Naive thymus-derived CD8-positive, alpha-beta T cell (primary cell): ENCODE data around the gene CCDC77. TPM values are rescaled to one million over a fixed set of nuclear protein-coding genes. Genes with fewer than 3 reads are reported as not detected.
"Not testable (repeated sequence)": the region's sequence is repeated elsewhere in the genome, so short reads cannot be mapped to it uniquely, and the experiment has no call there.

Source experiments
- ATAC-seq, 2 donors: fragments of 150-1000 bp; cut with Tn5 transposase in 1 of 2; sonication (Bioruptor Pico), chemical (Tn5 transposase) in 1 of 2; 1 replicate in 1 of 2; 2 replicates in 1 of 2; pipeline ENCODE4 v1.10.0; 2021; ENCODE audit warnings: mild to moderate bottlenecking in 2 of 2, moderate library complexity in 2 of 2
- POLR2A ChIA-PET: fragments of 350-600 bp; sonication (Branson Sonifier 250); formaldehyde crosslinking; loops from one replicate; lab custom pipeline; 2021; ENCODE audit warnings: antibody characterized with exemption; lab: Charles Lee
- DNase-seq, 10 donors: peaks; one replicate each; pipeline versions ENCODE4 v3.0.0 to v3.0.0-alpha.2; 2020 to 2022
- H3K27ac Mint-ChIP-seq, 10 donors: one replicate each; pipeline ENCODE4 v1.8.0; 2020 to 2022; ENCODE audit warnings: mild to moderate bottlenecking in 10 of 10, mixed read lengths in 10 of 10, moderate library complexity in 4 of 10, inconsistent platforms in 1 of 10
- H3K27me3 Mint-ChIP-seq, 5 donors: one replicate each; pipeline ENCODE4 v1.8.0; 2021 to 2022; ENCODE audit warnings: mixed read lengths in 5 of 5
- H3K36me3 Mint-ChIP-seq, 3 donors: one replicate each; pipeline ENCODE4 v1.8.0; 2020 to 2022; ENCODE audit warnings: mixed read lengths in 3 of 3, mild to moderate bottlenecking in 2 of 3, inconsistent platforms in 1 of 3
- H3K4me1 Mint-ChIP-seq, 4 donors: one replicate each; pipeline ENCODE4 v1.8.0; 2021 to 2022; ENCODE audit warnings: mixed read lengths in 4 of 4
- H3K4me3 Mint-ChIP-seq, 10 donors: one replicate each; pipeline ENCODE4 v1.8.0; 2020 to 2022; ENCODE audit warnings: mild to moderate bottlenecking in 10 of 10, mixed read lengths in 10 of 10, moderate library complexity in 6 of 10, inconsistent platforms in 1 of 10
- H3K9me3 Mint-ChIP-seq, 9 donors: one replicate each; pipeline ENCODE4 v1.8.0; 2020 to 2022; ENCODE audit warnings: mixed read lengths in 9 of 9, mild to moderate bottlenecking in 3 of 9, inconsistent platforms in 1 of 9, moderate library complexity in 1 of 9
- polyA plus RNA-seq, 3 donors: library from polyadenylated mRNA; unstranded; fragments of 300-500 nt; fragmentation: Illumina TruSeq; gene quantifications; one replicate each; pipeline ENCODE4 v1.2.3, GENCODE V29; 2021
- total RNA-seq, 8 experiments: library from RNA in 2 of 8; stranded (reverse) in 2 of 8; gene quantifications; one replicate each; pipeline ENCODE4 v1.2.3 and lab custom pipeline; 2021 to 2026

The CCDC77 gene
- 10 to 100 TPM; 10.5 to 13.5 TPM for total RNA-seq
- polyA plus RNA-seq, result 1 to 10 TPM; 3.4 to 6.6 (median 4.8) TPM
- total RNA-seq (lab: John Stamatoyannopoulos, UW), result 8.7 to 18.0 (median 11.1) reads per million in 6 experiments

DNA sequence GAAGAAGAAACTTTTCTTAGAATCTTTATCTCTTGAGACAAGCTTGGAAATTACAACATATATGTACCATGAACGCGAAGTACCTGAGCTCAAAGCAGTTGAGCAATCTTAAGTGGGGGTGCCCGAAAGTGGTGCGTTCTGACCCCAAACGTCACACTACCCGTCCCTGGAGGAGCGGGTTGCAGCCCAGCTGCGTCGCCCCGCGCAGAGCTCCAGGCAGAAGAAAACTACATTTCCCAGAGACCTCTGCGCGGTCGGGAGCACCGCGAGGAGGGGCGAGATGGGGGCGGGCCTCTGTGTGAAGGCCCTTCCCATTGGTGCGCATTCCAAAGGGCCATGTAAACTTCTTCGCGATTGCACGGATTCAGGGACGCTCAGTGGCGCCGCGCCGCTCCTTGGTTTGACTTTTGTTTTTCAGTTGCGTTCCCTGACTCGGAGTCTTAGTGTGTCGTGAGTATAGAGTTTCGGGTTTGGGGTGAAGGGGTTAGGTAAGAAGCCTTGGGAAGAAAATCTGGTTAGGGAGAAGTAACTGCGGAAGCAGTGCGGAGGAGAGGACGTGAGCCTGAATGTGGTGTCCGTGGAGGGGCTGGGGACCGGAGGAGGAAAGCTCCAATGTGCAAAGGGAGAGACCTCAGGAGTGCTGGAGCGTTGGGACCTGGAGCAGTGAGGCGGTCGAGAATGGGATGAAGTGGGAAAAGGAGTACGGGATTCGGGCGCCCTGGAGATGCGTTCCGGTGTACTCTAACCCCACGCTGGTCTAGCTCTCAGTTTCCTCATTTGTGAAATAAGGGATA lies at the start of gene CCDC77:
TSS of gene CCDC77 (plus strand) at position 410 of the 794 bp plus-strand sequence. CDS start 7,740 bp downstream, outside the sequence.
- H3K27ac Mint-ChIP-seq, result peak within 1 kb of the TSS in 1 of 10 donors; percentile 24
- no peaks in the 10 kb centered on the region for H3K27me3 Mint-ChIP-seq

DNA sequence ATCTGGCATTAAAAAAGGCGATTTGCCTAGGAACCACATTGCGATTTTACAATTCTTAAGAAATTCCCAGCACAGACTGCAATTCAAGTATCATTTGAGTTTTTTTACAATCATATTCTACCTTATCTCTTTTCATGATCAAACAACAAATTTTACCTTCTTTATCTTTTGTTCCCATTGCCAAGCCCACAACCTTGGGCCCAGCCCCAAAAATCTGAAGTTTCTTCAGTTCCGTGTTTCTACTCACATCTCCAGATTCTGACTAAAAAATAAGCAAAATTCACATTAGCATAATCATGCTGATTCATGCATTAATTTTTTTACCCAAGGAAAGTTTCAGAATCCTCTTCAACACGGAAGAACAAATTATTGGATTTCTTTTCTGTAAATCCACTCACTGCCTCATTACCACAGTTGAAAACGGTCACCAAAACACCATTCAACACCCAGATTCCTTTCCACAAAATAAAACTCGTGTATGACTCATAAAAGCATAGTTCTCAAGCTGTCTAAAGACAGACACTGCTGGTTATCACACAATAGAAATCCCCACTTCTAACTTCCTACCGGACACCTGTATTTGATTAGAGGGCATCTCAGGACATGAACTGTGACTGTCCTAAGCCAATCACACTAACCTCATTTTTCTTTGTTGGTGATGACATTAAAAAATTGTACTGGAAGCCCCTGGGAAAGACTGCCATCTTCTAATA lies 45.0 kb upstream of the CCDC77 start:
- H3K27ac Mint-ChIP-seq, result peak overlapping the region in 6 of 10 donors; percentile 10 to 73 (median 30)

More for the DNA sequence above, at the start of gene CCDC77:
- no peaks in the 10 kb centered on the region for H3K9me3 Mint-ChIP-seq
- peaks cover 0 to 5% (median 0%) of the 10 kb centered on the region in 4 donors for H3K4me1 Mint-ChIP-seq
- peak; percentile 99 to 100 for ATAC-seq
- H3K4me3 Mint-ChIP-seq, result no peak within 1 kb of the TSS
- peaks cover 0 to 11% (median 0%) of the 10 kb centered on the region in 3 donors for H3K36me3 Mint-ChIP-seq
- POLR2A ChIA-PET, result interaction anchor here (0.5 to 3.8 kb wide), 5 partner anchors 8 to 590 kb away, joined by 3 to 71 read pairs (median 3); partner anchors contain the start of genes ERC1 and KDM5A
- DNase-seq, result peak; percentile 83 to 98 (median 94)

DNA sequence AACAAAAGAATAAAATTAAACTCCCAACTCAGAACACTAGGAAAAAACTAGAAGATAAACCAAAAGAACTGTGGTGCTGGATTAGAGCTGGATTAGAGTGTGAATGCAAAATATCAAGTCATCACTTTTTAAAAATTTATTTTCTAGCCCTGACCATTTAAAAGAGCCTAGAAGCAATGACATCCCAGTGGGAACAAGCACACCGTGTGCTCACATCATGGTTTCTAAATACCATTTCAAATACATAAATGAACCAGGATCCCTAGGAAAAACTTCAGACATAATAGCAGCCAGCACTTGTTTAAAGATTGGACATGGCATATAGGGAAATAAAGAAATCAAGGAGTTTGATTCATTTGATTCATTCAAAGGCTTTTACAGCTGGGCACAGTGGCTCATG lies 42.4 kb upstream of the CCDC77 start:
- Mint-ChIP-seq H3K27me3 (no peaks in the 10 kb centered on the region), H3K4me1 (peaks cover 12 to 40% (median 22%) of the 10 kb centered on the region in 4 donors), H3K27ac (peak overlapping the region in 2 of 10 donors; percentile 40 to 58), H3K4me3 (no peak overlapping the region), H3K36me3 (peaks cover 17 to 97% (median 64%) of the 10 kb centered on the region in 3 donors), H3K9me3 (no peaks in the 10 kb centered on the region)
- DNase-seq, result no peak
- no peak for ATAC-seq
- POLR2A ChIA-PET, result interaction anchor here (0.7 kb wide), 1 partner anchor 41 kb away, joined by 3 read pairs; no protein-coding TSS in a partner anchor

More for the DNA sequence above, 45.0 kb upstream of the CCDC77 start:
- no peaks in the 10 kb centered on the region for H3K27me3 Mint-ChIP-seq
- peaks cover 7 to 31% (median 15%) of the 10 kb centered on the region in 4 donors for H3K4me1 Mint-ChIP-seq
- peaks cover 13 to 97% (median 60%) of the 10 kb centered on the region in 3 donors for H3K36me3 Mint-ChIP-seq
- no peaks in the 10 kb centered on the region for H3K9me3 Mint-ChIP-seq
- DNase-seq (no peak), ATAC-seq (no peak)
- POLR2A ChIA-PET, result no interaction called here
- no peak overlapping the region for H3K4me3 Mint-ChIP-seq

DNA sequence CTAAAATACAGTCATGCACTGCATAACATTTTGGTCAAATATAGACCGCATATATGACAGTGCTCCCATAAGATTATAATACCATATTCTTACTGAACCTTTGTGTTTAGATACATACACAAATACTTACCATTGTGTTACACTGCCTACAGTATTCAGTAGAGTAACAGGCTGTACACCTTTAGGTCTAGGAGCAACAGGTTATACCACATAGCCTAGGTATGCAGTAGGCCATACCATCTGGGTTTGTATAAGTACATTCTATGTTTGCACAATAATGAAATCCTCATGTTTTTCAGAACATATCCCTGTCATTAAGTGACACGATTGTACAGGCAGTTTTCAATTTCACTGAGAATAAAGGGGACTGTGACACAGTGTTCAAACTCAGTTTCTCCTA lies 34.6 kb upstream of the CCDC77 start:
- peaks cover 0 to 23% (median 10%) of the 10 kb centered on the region in 4 donors for H3K4me1 Mint-ChIP-seq
- H3K36me3 Mint-ChIP-seq, result peaks cover 31 to 87% (median 77%) of the 10 kb centered on the region in 3 donors
- POLR2A ChIA-PET, result no interaction called here
- DNase-seq (no peak), ATAC-seq (no peak)
- H3K27ac Mint-ChIP-seq, result no peak overlapping the region
- H3K9me3 Mint-ChIP-seq, result peaks cover 0 to 11% (median 3%) of the 10 kb centered on the region in 9 donors
- no peak overlapping the region for H3K4me3 Mint-ChIP-seq
- H3K27me3 Mint-ChIP-seq, result no peaks in the 10 kb centered on the region

DNA sequence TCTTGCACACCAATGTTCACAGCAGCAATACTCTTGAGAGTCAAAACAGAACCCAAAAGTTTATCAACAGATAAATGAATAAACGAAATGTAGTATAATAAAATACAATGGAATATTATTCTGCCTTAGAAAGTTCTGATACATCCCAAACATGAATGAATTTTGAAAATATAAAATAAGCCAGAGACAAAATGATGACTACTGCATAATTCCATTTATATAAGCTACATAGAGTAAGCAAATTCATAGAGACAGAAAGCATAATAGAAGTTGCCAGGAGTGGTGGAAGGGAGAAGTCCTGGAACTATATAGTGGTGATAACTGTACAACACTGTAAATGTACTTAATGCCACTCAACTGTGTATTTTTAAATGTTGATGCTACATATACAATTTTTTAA lies 33.5 kb upstream of the CCDC77 start:
- POLR2A ChIA-PET, result no interaction called here
- Mint-ChIP-seq H3K27me3 (no peaks in the 10 kb centered on the region), H3K9me3 (peaks cover 0 to 11% (median 3%) of the 10 kb centered on the region in 9 donors), H3K36me3 (peaks cover 28 to 80% (median 78%) of the 10 kb centered on the region in 3 donors), H3K27ac (no peak overlapping the region), H3K4me3 (no peak overlapping the region), H3K4me1 (peaks cover 0 to 12% (median 7%) of the 10 kb centered on the region in 4 donors)
- ATAC-seq (no peak), DNase-seq (no peak)

DNA sequence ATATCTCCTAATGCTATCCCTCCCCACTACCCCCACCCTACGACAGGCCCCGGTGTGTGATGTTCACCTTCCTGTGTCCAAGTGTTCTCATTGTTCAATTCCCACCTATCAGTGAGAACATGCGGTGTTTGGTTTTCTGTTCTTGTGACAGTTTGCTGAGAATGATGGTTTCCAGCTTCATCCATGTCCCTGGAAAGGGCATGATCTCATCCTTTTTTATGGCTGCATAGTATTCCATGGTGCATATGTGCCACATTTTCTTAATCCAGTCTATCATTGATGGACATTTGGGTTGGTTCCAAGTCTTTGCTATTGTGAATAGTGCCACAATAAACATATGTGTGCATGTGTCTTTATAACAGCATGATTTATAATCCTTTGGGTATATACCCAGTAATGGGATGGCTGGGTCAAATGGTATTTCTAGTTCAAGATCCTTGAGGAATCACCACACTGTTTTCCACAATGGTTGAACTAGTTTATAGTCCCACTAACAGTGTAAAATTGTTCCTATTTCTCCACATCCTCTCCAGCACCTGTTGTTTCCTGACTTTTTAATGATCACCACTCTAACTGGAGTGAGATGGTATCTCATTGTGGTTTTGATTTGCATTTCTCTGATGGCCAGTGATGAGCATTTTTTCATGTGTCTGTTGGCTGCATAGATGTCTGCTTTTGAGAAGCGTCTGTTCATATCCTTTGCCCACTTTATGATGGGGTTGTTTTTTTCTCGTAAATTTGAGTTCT lies 30.5 kb upstream of the CCDC77 start:
- DNase-seq, H3K4me3 Mint-ChIP-seq, H3K9me3 Mint-ChIP-seq, H3K27me3 Mint-ChIP-seq, ATAC-seq: not testable (repeated sequence)
- peaks cover 19 to 79% (median 72%) of the 10 kb centered on the region in 3 donors for H3K36me3 Mint-ChIP-seq
- H3K4me1 Mint-ChIP-seq, result peaks cover 0 to 20% (median 10%) of the 10 kb centered on the region in 4 donors
- H3K27ac Mint-ChIP-seq, result peak overlapping the region in 3 of 10 donors; percentile 13 to 40 (median 32)
- POLR2A ChIA-PET, result interaction anchor here (0.9 kb wide), 1 partner anchor 18 kb away, joined by 3 read pairs; the partner anchor contains the start of gene KDM5A

DNA sequence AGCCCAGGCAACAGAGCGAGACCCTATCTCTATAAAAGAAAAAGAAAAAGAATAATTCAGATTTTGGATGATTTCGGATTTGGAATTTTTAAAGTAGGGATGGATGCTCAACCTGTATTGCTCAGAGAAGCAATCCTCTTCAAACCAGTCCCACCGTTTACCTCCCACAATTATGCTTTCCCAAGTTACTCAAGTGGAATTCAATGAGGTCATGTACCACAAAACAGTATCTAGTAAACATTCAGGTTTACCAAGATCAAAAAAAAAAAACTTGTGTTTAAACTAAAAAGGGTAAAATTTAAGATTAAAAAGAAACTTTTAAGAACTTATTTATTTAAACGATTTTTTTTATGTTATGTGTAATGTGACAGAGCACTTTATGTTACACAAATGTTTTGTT lies 14.8 kb upstream of the CCDC77 start:
- DNase-seq, result no peak
- peak overlapping the region; percentile 38 to 99 (median 54) for H3K4me3 Mint-ChIP-seq
- peaks cover 0 to 3% (median 0%) of the 10 kb centered on the region in 5 donors for H3K27me3 Mint-ChIP-seq
- H3K27ac Mint-ChIP-seq, result peak overlapping the region in 2 of 10 donors; percentile 8 to 98
- peaks cover 23 to 65% (median 47%) of the 10 kb centered on the region in 4 donors for H3K4me1 Mint-ChIP-seq
- POLR2A ChIA-PET, result no interaction called here
- ATAC-seq, result no peak
- peaks cover 6 to 48% (median 22%) of the 10 kb centered on the region in 3 donors for H3K36me3 Mint-ChIP-seq
- H3K9me3 Mint-ChIP-seq, result peaks cover 0 to 6% (median 0%) of the 10 kb centered on the region in 9 donors

DNA sequence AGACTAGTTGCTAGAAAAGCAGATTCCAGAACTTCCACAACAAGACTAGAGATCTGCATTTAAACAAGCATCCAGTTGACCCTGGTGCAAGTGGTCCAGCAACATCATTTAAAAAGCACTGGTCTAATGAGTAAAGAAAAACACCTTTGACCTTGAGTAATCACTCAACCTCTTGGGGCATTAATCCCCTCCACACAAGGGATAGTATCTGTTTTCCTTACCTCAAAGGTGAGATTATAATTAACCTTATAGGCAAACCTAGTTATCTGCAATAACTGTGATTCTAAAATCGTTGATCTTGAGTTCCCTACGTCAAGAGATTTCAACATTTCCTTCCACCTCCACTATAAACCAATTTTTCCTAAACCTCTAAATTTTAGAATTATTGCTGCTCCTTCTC lies 13.4 kb upstream of the CCDC77 start:
- Mint-ChIP-seq H3K27ac (peak overlapping the region; percentile 98 to 100 (median 99)), H3K27me3 (peaks cover 0 to 3% (median 0%) of the 10 kb centered on the region in 5 donors), H3K4me1 (peaks cover 23 to 63% (median 45%) of the 10 kb centered on the region in 4 donors), H3K9me3 (peaks cover 0 to 6% (median 0%) of the 10 kb centered on the region in 9 donors), H3K36me3 (peaks cover 6 to 36% (median 18%) of the 10 kb centered on the region in 3 donors), H3K4me3 (peak overlapping the region; percentile 96 to 100 (median 99))
- DNase-seq, result no peak
- no peak for ATAC-seq
- POLR2A ChIA-PET, result interaction anchor here (1.2 to 3.4 kb wide), 2 partner anchors 14 to 171 kb away, joined by 13 to 71 read pairs; partner anchors contain the start of gene CCDC77

DNA sequence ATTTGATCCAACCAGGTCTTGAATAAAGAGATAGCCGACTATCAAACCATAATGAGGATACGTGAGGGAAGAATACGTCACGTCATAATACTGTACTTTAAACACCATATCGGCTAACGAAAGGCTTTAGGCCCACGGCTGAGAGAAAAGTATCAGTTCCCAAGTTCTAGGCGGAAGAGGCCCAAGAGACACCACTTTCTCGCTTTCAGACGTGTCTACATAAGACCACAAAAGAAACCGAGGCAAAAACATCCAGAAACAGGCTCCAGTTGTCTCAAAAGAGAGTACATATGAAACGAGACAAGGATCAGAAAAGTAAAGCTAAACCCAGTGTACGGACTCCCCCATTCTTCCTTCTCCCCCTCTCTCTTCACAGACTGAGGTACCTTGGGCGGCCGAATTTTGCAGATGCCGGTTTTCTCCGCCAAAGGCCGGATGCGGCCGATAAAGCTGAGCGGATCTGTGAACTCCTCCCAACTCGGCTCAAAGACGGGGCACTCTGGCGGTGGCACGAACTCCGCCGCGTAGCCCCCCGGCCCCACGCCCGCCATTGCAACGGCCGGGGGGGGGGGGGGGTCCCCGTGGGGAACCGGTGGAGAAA lies 12.8 kb upstream of the CCDC77 start:
- H3K27me3 Mint-ChIP-seq, result peaks cover 0 to 3% (median 0%) of the 10 kb centered on the region in 5 donors
- POLR2A ChIA-PET, result interaction anchor here (0.6 to 3.4 kb wide), 14 partner anchors 11 to 561 kb away, joined by 3 to 71 read pairs (median 4); partner anchors contain the start of genes CCDC77 and RAD52
- peak overlapping the region; percentile 98 to 100 (median 99) for H3K27ac Mint-ChIP-seq
- H3K4me3 Mint-ChIP-seq, result peak overlapping the region; percentile 96 to 100 (median 99)
- H3K4me1 Mint-ChIP-seq, result peaks cover 23 to 61% (median 44%) of the 10 kb centered on the region in 4 donors
- ATAC-seq (peak; percentile 65 to 66), DNase-seq (peak in 9 of 10 donors; percentile 43 to 80 (median 60))
- H3K36me3 Mint-ChIP-seq, result peaks cover 6 to 31% (median 16%) of the 10 kb centered on the region in 3 donors
- H3K9me3 Mint-ChIP-seq, result peaks cover 0 to 6% (median 0%) of the 10 kb centered on the region in 9 donors

DNA sequence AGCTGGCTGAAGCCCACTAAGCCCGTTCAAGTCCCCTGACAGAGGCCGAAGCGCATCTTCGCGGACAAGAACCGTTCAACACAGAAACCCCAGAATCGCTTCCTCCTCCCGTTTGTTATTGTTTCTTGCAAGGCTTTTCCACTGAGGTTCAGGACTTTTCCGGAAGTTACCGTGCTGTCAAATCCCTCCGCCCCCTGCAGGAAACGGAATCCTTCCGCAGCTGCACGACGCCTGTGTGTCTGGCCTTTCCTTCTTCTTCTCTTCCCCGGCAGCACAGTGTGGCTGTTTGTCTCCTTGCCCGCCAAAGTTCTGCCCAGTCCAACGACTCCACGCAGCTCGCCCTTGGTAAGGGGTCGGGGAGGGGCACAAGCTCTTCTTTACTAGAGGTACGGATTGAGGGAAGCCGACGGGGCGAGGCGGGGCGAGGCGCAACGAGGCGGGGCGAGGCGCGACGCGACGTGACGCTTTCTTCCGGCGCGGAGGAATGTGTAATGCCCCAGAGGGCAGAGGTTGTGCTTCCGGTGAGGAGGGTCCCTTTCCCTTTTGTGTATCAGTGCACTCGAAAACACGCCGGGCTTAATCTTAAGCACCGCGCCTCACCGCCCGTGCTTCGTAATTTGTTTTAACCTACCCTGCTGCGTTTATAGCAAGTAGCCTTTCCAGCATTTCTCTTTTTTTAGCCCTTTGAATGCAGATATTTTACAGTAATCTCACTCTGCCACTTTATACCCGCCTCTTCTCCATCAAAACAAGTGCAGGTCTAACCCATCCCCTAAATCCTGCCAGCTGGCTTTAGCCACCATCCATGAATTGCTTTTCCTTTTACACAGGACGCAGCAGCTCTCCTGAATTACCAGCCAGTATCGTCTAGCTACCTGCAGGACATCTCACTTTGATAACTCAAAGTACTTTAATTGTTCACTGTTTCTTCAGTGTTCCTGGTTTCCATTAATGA lies 12.0 kb upstream of the CCDC77 start, which contains the start of gene KDM5A:
TSS of gene KDM5A (minus strand) at position 179 of the 955 bp plus-strand sequence. CDS start 229 bp downstream, outside the sequence.
- H3K4me1 Mint-ChIP-seq, result peaks cover 19 to 53% (median 38%) of the 10 kb centered on the region in 4 donors
- H3K27ac Mint-ChIP-seq, result peak within 1 kb of the TSS; percentile 98 to 100 (median 99)
- peaks cover 6 to 23% (median 8%) of the 10 kb centered on the region in 3 donors for H3K36me3 Mint-ChIP-seq
- POLR2A ChIA-PET, result interaction anchor here (0.6 to 3.4 kb wide), 17 partner anchors 10 to 560 kb away, joined by 3 to 71 read pairs (median 4); partner anchors contain the start of genes CCDC77 and RAD52
- peak; percentile 82 to 97 (median 92) for DNase-seq
- peak; percentile 88 for ATAC-seq
- peaks cover 0 to 3% (median 0%) of the 10 kb centered on the region in 5 donors for H3K27me3 Mint-ChIP-seq
- peaks cover 0 to 6% (median 0%) of the 10 kb centered on the region in 9 donors for H3K9me3 Mint-ChIP-seq
- peak within 1 kb of the TSS; percentile 96 to 100 (median 99) for H3K4me3 Mint-ChIP-seq
